GM19455 (cell line): Measurements from ENCODE around the gene GLUL.

Source experiments
- ATAC-seq: cut with Tn5 transposase; IDR thresholded peaks from one replicate; pipeline ENCODE4 v1.9.1; 2021; ENCODE audit not compliant: unreplicated experiment

GLUL gene

GRCh38 chr1:182332261-182333060 lies 59.1 kb downstream of the GLUL start:
- ATAC-seq, result no peak
